ENCODE data around the gene DNLZ.

Gene DNLZ

GRCh38 chr9:136396219-136396515 lies 32.6 kb upstream of the DNLZ start (continued):
- TF ChIP-seq ZNF266 (tag by site-specific recombination; IDR thresholded peaks at IDR 0.05; ENCODE audit: low read depth) (no peak), TSHZ1 (tag by site-specific recombination; IDR thresholded peaks at IDR 0.05; ENCODE audit: borderline replicate concordance) (no peak), ZNF274 (IDR thresholded peaks at IDR 0.05; ENCODE audit: low read length) (no peak), ZNF274 (tag by site-specific recombination; IDR thresholded peaks at IDR 0.05; ENCODE audit: borderline replicate concordance) (no peak), ZBTB7A (tag by site-specific recombination; IDR thresholded peaks at IDR 0.05; ENCODE audit: low read depth) (no peak)
- TF ChIP-seq, protein P1, sequence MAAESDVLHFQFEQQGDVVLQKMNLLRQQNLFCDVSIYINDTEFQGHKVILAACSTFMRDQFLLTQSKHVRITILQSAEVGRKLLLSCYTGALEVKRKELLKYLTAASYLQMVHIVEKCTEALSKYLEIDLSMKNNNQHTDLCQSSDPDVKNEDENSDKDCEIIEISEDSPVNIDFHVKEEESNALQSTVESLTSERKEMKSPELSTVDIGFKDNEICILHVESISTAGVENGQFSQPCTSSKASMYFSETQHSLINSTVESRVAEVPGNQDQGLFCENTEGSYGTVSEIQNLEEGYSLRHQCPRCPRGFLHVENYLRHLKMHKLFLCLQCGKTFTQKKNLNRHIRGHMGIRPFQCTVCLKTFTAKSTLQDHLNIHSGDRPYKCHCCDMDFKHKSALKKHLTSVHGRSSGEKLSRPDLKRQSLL (tag by site-specific recombination; IDR thresholded peaks at IDR 0.05), result no peak

GRCh38 chr9:136395345-136396218 lies 32.0 kb upstream of the DNLZ start:
- ChIA-PET POLR2A (interaction anchor here (1.1 to 3.4 kb wide), 5 partner anchors 8 to 33 kb away, joined by 3 to 10 read pairs (median 7); partner anchors contain the start of genes DNLZ, ENTR1 and PMPCA), CTCF (interaction anchor here (0.8 to 3.3 kb wide), 3 partner anchors 18 to 56 kb away, joined by 4 to 13 read pairs (median 7); partner anchors contain the start of gene DNLZ)
- Histone ChIP-seq H3K27ac (ENCODE audit: extremely low read depth, low read depth, low read length) (no peak overlapping the region), H3K4me3 (ENCODE audit: low read depth, low read length) (no peak overlapping the region), H3K9me3 (ENCODE audit: control insufficient read depth, insufficient read depth, low read depth, low read length) (no peaks in the 10 kb centered on the region), H3K36me3 (ENCODE audit: control insufficient read depth in 2 of 2, insufficient read depth in 1 of 2, low read length in 2 of 2) (peaks cover 14 to 81% of the 10 kb centered on the region in 2 experiments), H3K4me1 (ENCODE audit: control insufficient read depth, insufficient read depth, low read length) (no peaks in the 10 kb centered on the region)
- TF ChIP-seq ZNF510 (tag by site-specific recombination; IDR thresholded peaks at IDR 0.05; ENCODE audit: insufficient replicate concordance), result no peak
- no peak for TF ChIP-seq ZNF248 (tag by site-specific recombination; IDR thresholded peaks at IDR 0.05)
- TF ChIP-seq ZIC2 (tag by site-specific recombination; IDR thresholded peaks at IDR 0.05), result no peak
- TF ChIP-seq, protein P2, sequence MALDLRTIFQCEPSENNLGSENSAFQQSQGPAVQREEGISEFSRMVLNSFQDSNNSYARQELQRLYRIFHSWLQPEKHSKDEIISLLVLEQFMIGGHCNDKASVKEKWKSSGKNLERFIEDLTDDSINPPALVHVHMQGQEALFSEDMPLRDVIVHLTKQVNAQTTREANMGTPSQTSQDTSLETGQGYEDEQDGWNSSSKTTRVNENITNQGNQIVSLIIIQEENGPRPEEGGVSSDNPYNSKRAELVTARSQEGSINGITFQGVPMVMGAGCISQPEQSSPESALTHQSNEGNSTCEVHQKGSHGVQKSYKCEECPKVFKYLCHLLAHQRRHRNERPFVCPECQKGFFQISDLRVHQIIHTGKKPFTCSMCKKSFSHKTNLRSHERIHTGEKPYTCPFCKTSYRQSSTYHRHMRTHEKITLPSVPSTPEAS (tag by site-specific recombination; IDR thresholded peaks at IDR 0.05), result no peak
- TF ChIP-seq ZNF426 (tag by site-specific recombination; IDR thresholded peaks at IDR 0.05), result no peak
- no peak for TF ChIP-seq ZNF830 (tag by site-specific recombination; IDR thresholded peaks at IDR 0.05; ENCODE audit: low read depth)
- TF ChIP-seq ZBTB48 (tag by site-specific recombination; IDR thresholded peaks at IDR 0.05), result no peak
- TF ChIP-seq ZNF391 (tag by site-specific recombination; IDR thresholded peaks at IDR 0.05; ENCODE audit: borderline replicate concordance, low read depth), result no peak
- TF ChIP-seq ZNF76 (tag by site-specific recombination; IDR thresholded peaks at IDR 0.05; ENCODE audit: borderline replicate concordance, low read depth), result no peak
- TF ChIP-seq, protein P3, sequence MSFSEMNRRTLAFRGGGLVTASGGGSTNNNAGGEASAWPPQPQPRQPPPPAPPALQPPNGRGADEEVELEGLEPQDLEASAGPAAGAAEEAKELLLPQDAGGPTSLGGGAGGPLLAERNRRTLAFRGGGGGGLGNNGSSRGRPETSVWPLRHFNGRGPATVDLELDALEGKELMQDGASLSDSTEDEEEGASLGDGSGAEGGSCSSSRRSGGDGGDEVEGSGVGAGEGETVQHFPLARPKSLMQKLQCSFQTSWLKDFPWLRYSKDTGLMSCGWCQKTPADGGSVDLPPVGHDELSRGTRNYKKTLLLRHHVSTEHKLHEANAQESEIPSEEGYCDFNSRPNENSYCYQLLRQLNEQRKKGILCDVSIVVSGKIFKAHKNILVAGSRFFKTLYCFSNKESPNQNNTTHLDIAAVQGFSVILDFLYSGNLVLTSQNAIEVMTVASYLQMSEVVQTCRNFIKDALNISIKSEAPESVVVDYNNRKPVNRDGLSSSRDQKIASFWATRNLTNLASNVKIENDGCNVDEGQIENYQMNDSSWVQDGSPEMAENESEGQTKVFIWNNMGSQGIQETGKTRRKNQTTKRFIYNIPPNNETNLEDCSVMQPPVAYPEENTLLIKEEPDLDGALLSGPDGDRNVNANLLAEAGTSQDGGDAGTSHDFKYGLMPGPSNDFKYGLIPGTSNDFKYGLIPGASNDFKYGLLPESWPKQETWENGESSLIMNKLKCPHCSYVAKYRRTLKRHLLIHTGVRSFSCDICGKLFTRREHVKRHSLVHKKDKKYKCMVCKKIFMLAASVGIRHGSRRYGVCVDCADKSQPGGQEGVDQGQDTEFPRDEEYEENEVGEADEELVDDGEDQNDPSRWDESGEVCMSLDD (tag by site-specific recombination; IDR thresholded peaks at IDR 0.05), result no peak
- TF ChIP-seq ZNF114 (tag by site-specific recombination; IDR thresholded peaks at IDR 0.05), result no peak
- no peak for TF ChIP-seq ZNF837 (tag by site-specific recombination; IDR thresholded peaks at IDR 0.05)
- no peak for TF ChIP-seq ZNF530 (tag by site-specific recombination; IDR thresholded peaks at IDR 0.05; ENCODE audit: low read depth)
- no peak for TF ChIP-seq ZBTB44 (tag by site-specific recombination; IDR thresholded peaks at IDR 0.05)
- TF ChIP-seq SCRT1 (tag by site-specific recombination; IDR thresholded peaks at IDR 0.05; ENCODE audit: borderline replicate concordance), result no peak
- no peak for TF ChIP-seq ZNF776 (tag by site-specific recombination; IDR thresholded peaks at IDR 0.05; ENCODE audit: borderline replicate concordance)
